GM12878 (cell line): Measurements from ENCODE around the gene ANO3.

Source experiments
- ATF3 ChIP-seq: IDR thresholded peaks from 2 replicates; pipeline ENCODE4 v1.6.1; 2011; ENCODE audit warnings: low read depth, mild to moderate bottlenecking, low read length, moderate library complexity, borderline replicate concordance; ENCODE audit errors: extremely low read depth
- CEBPB ChIP-seq, 2 experiments: fragments of 150-350 bp in 1 of 2; IDR thresholded peaks; 2 replicates each; pipeline ENCODE4 v1.6.1; 2012 to 2014; ENCODE audit warnings: low read depth in 2 of 2, low read length in 2 of 2, borderline replicate concordance in 1 of 2, inconsistent platforms in 1 of 2
- GABPA ChIP-seq: IDR thresholded peaks from 2 replicates; pipeline ENCODE4 v1.6.1; 2014; ENCODE audit warnings: antibody characterized with exemption, low read depth, mild to moderate bottlenecking, inconsistent platforms
- MYC ChIP-seq: IDR thresholded peaks from 2 replicates; pipeline ENCODE4 v1.6.1; 2011; ENCODE audit warnings: mild to moderate bottlenecking, low read length, moderate library complexity, inconsistent platforms; ENCODE audit not compliant: insufficient read depth, insufficient replicate concordance, insufficient read length, severe bottlenecking
- POLR2A ChIP-seq: IDR thresholded peaks from 2 replicates; pipeline ENCODE4 v1.6.1; 2011; ENCODE audit warnings: low read depth, mild to moderate bottlenecking, low read length
- RCOR1 ChIP-seq: conservative IDR thresholded peaks from 2 replicates; pipeline ENCODE4 v1.6.1; 2012; ENCODE audit warnings: low read depth, low read length, improper control_type of control experiment
- TF ChIP-seq, protein P1 (sequence below), 3 experiments: IDR thresholded peaks in 2 of 3; conservative IDR thresholded peaks in 1 of 3; 2 replicates each; pipeline ENCODE4 v1.5.1; 2011; ENCODE audit warnings: low read depth in 3 of 3, low read length in 3 of 3, mild to moderate bottlenecking in 3 of 3, control low read depth in 2 of 3, moderate library complexity in 2 of 3, inconsistent platforms in 1 of 3, mixed read lengths in 1 of 3; ENCODE audit not compliant: control insufficient read depth in 2 of 3, insufficient read depth in 1 of 3; ENCODE audit errors: extremely low read depth in 1 of 3

DNA sequence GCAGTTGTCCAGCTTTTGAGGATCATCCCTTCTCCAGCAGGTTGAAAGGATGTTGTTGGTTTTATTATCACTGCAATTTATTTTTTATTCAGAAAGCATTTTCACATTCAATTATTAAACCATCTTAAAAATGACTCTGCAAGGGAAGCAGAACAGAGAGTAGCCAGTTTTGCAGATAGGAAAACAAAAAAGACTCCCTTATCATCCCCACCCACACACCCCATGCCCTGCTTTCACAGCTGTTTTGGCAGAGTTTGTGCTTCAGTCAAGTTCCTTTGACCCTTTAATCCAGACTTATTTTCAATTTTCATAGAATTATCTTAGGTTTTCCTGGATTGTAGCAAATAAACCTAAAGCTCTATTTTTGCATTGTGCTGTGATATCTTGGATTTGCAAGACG lies 195.8 kb downstream of the ANO3 start:
- TF ChIP-seq MYC (no peak), POLR2A (no peak), RCOR1 (no peak), CEBPB (IDR thresholded peaks at IDR 0.05; ENCODE audit: borderline replicate concordance in 1 of 2, low read depth in 2 of 2, low read length in 2 of 2) (no peak), GABPA (no peak), ATF3 (no peak)
- TF ChIP-seq, protein P1, sequence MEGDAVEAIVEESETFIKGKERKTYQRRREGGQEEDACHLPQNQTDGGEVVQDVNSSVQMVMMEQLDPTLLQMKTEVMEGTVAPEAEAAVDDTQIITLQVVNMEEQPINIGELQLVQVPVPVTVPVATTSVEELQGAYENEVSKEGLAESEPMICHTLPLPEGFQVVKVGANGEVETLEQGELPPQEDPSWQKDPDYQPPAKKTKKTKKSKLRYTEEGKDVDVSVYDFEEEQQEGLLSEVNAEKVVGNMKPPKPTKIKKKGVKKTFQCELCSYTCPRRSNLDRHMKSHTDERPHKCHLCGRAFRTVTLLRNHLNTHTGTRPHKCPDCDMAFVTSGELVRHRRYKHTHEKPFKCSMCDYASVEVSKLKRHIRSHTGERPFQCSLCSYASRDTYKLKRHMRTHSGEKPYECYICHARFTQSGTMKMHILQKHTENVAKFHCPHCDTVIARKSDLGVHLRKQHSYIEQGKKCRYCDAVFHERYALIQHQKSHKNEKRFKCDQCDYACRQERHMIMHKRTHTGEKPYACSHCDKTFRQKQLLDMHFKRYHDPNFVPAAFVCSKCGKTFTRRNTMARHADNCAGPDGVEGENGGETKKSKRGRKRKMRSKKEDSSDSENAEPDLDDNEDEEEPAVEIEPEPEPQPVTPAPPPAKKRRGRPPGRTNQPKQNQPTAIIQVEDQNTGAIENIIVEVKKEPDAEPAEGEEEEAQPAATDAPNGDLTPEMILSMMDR (IDR thresholded peaks at IDR 0.05 in 2 of 3, conservative IDR thresholded peaks at IDR 0.05 in 1 of 3; ENCODE audit: control insufficient read depth in 2 of 3, extremely low read depth in 1 of 3, insufficient read depth in 1 of 3, low read depth in 3 of 3, low read length in 3 of 3), result no peak
